H1 (cell line): ENCODE data around the gene LRP1.
"Not testable (repeated sequence)": the region's sequence is repeated elsewhere in the genome, so short reads cannot be mapped to it uniquely, and the experiment has no call there.

Source experiments
- MAFK ChIP-seq: IDR thresholded peaks from 2 replicates; pipeline ENCODE4 v1.6.1; 2012; ENCODE audit warnings: low read depth, mild to moderate bottlenecking, improper control_type of control experiment, low read length
- RAD21 ChIP-seq, 2 experiments: IDR thresholded peaks in 1 of 2; conservative IDR thresholded peaks in 1 of 2; 2 replicates each; pipeline ENCODE4 v1.6.1; 2011; ENCODE audit warnings: low read depth in 2 of 2, low read length in 2 of 2, improper control_type of control experiment in 1 of 2, inconsistent platforms in 1 of 2, mild to moderate bottlenecking in 1 of 2, moderate library complexity in 1 of 2
- SP2 ChIP-seq: IDR thresholded peaks from 2 replicates; pipeline ENCODE4 v1.6.1; 2012; ENCODE audit warnings: mild to moderate bottlenecking, low read length, inconsistent platforms
- SRF ChIP-seq: IDR thresholded peaks from 2 replicates; pipeline ENCODE4 v1.6.1; 2011; ENCODE audit warnings: mild to moderate bottlenecking, low read depth, low read length, moderate library complexity
- TAF1 ChIP-seq: IDR thresholded peaks from 2 replicates; pipeline ENCODE4 v1.6.1; 2011; ENCODE audit warnings: mild to moderate bottlenecking, low read depth, low read length
- TF ChIP-seq, protein P1 (sequence below): IDR thresholded peaks from 2 replicates; pipeline ENCODE4 v1.6.1; 2012; ENCODE audit warnings: inconsistent platforms
- TF ChIP-seq, protein P2 (sequence below), 3 experiments: IDR thresholded peaks; 1 replicate in 2 of 3; 2 replicates in 1 of 3; pipeline versions ENCODE4 v1.5.1 to v1.6.1; 2011; ENCODE audit warnings: low read length in 3 of 3, mild to moderate bottlenecking in 3 of 3, inconsistent platforms in 2 of 3, low read depth in 1 of 3, moderate library complexity in 1 of 3; ENCODE audit not compliant: insufficient read depth in 1 of 3; ENCODE audit errors: control extremely low read depth in 1 of 3

- TF ChIP-seq, protein P1, sequence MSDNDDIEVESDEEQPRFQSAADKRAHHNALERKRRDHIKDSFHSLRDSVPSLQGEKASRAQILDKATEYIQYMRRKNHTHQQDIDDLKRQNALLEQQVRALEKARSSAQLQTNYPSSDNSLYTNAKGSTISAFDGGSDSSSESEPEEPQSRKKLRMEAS, result not testable (repeated sequence)
- not testable (repeated sequence) for TF ChIP-seq SP2; MAFK; TAF1; RAD21 (IDR thresholded peaks at IDR 0.05 in 1 of 2, conservative IDR thresholded peaks at IDR 0.05 in 1 of 2; ENCODE audit: low read depth in 2 of 2, low read length in 2 of 2); SRF
- TF ChIP-seq, protein P2, sequence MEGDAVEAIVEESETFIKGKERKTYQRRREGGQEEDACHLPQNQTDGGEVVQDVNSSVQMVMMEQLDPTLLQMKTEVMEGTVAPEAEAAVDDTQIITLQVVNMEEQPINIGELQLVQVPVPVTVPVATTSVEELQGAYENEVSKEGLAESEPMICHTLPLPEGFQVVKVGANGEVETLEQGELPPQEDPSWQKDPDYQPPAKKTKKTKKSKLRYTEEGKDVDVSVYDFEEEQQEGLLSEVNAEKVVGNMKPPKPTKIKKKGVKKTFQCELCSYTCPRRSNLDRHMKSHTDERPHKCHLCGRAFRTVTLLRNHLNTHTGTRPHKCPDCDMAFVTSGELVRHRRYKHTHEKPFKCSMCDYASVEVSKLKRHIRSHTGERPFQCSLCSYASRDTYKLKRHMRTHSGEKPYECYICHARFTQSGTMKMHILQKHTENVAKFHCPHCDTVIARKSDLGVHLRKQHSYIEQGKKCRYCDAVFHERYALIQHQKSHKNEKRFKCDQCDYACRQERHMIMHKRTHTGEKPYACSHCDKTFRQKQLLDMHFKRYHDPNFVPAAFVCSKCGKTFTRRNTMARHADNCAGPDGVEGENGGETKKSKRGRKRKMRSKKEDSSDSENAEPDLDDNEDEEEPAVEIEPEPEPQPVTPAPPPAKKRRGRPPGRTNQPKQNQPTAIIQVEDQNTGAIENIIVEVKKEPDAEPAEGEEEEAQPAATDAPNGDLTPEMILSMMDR (IDR thresholded peaks at IDR 0.05; ENCODE audit: control extremely low read depth in 1 of 3, insufficient read depth in 1 of 3, low read depth in 1 of 3, low read length in 3 of 3), result not testable (repeated sequence)
Observed at GRCh38 chr12:57120718-57121117, 7.6 kb upstream of the LRP1 start.
